ENCODE results near the gene ST6GALNAC3. TPM values are rescaled to one million over a fixed set of nuclear protein-coding genes. Genes with fewer than 3 reads are reported as not detected.

Gene ST6GALNAC3
- total RNA-seq, 1 experiment from 2014 or later: 4.6 TPM

Other genes with a start within 250 kb of the ST6GALNAC3 start
- gene ASB17, start 142.3 kb upstream of the ST6GALNAC3 start, total RNA-seq (2014; rRNA removed; shearing (Covaris generic)): not detected in 2 replicates